ENCODE results near the gene VPS13D.

Gene VPS13D

GRCh38 chr1:12410351-12410750, 180.5 kb downstream of the VPS13D start:
- Histone ChIP-seq H3K36me3 (ENCODE audit: control insufficient read depth in 1 of 2, insufficient read depth in 2 of 2, low read depth in 1 of 2, low read length in 2 of 2) (peaks cover 5 to 31% of the 10 kb centered on the region in 2 experiments), H3K4me2 (ENCODE audit: low read length, poor library complexity, severe bottlenecking) (no peak overlapping the region), H3K4ac (ENCODE audit: low read depth in 1 of 2, low read length in 2 of 2) (no peak overlapping the region), H2AK5ac (ENCODE audit: low read length, severe bottlenecking) (no peak overlapping the region), H3K27me3 (ENCODE audit: control insufficient read depth in 1 of 2, insufficient read depth in 1 of 2, low read length in 2 of 2) (no peaks in the 10 kb centered on the region), H2BK15ac (ENCODE audit: low read depth, poor library complexity, severe bottlenecking) (no peak overlapping the region), H3K9me3 (ENCODE audit: control insufficient read depth, low read length) (no peaks in the 10 kb centered on the region), H3K4me1 (ENCODE audit: control insufficient read depth, insufficient read depth, low read depth, low read length) (peaks cover under 1% of the 10 kb centered on the region), H3K14ac (ENCODE audit: low read length in 2 of 2) (no peak overlapping the region), H3K4me3 (ENCODE audit: insufficient read depth in 1 of 2, low read depth in 1 of 2, low read length in 2 of 2) (no peak overlapping the region), H2AFZ (ENCODE audit: low read depth, low read length) (no peak overlapping the region), H2BK5ac (ENCODE audit: low read depth, low read length, poor library complexity, severe bottlenecking) (no peak overlapping the region), H2BK12ac (ENCODE audit: low read length in 2 of 2) (no peak overlapping the region), H3K27ac (ENCODE audit: low read length, poor library complexity, severe bottlenecking) (no peak overlapping the region), H3K23ac (ENCODE audit: low read length in 2 of 2) (no peak overlapping the region), H3K18ac (ENCODE audit: low read depth in 1 of 2, low read length in 2 of 2) (no peak overlapping the region), H3K79me1 (replicated peaks; ENCODE audit: low read length, poor library complexity, severe bottlenecking) (no peaks in the 10 kb centered on the region), H2BK120ac (ENCODE audit: low read depth, low read length) (no peak overlapping the region), H3K9ac (ENCODE audit: low read length) (no peak overlapping the region), H4K91ac (ENCODE audit: low read length) (no peak overlapping the region), H4K8ac (ENCODE audit: low read length) (no peak overlapping the region)
- DNase-seq, result no peak

- Histone ChIP-seq H3K4me3 (ENCODE audit: insufficient read depth in 1 of 2, low read depth in 1 of 2, low read length in 2 of 2) (no peak overlapping the region), H3K18ac (ENCODE audit: low read depth in 1 of 2, low read length in 2 of 2) (no peak overlapping the region), H3K4me1 (ENCODE audit: control insufficient read depth, insufficient read depth, low read depth, low read length) (no peaks in the 10 kb centered on the region), H3K27me3 (ENCODE audit: control insufficient read depth in 1 of 2, insufficient read depth in 1 of 2, low read length in 2 of 2) (no peaks in the 10 kb centered on the region), H3K4ac (ENCODE audit: low read depth in 1 of 2, low read length in 2 of 2) (no peak overlapping the region), H2AK5ac (ENCODE audit: low read length, severe bottlenecking) (no peak overlapping the region), H3K9me3 (ENCODE audit: control insufficient read depth, low read length) (no peaks in the 10 kb centered on the region), H3K9ac (ENCODE audit: low read length) (no peak overlapping the region), H2BK5ac (ENCODE audit: low read depth, low read length, poor library complexity, severe bottlenecking) (no peak overlapping the region), H3K4me2 (ENCODE audit: low read length, poor library complexity, severe bottlenecking) (no peak overlapping the region), H3K36me3 (ENCODE audit: control insufficient read depth in 1 of 2, insufficient read depth in 2 of 2, low read depth in 1 of 2, low read length in 2 of 2) (peaks cover 8 to 34% of the 10 kb centered on the region in 2 experiments), H2BK15ac (ENCODE audit: low read depth, poor library complexity, severe bottlenecking) (no peak overlapping the region), H2BK12ac (ENCODE audit: low read length in 2 of 2) (no peak overlapping the region), H2AFZ (ENCODE audit: low read depth, low read length) (no peak overlapping the region), H2BK120ac (ENCODE audit: low read depth, low read length) (no peak overlapping the region), H3K27ac (ENCODE audit: low read length, poor library complexity, severe bottlenecking) (no peak overlapping the region), H4K91ac (ENCODE audit: low read length) (no peak overlapping the region), H4K8ac (ENCODE audit: low read length) (no peak overlapping the region), H3K23ac (ENCODE audit: low read length in 2 of 2) (no peak overlapping the region), H3K14ac (ENCODE audit: low read length in 2 of 2) (no peak overlapping the region), H3K79me1 (replicated peaks; ENCODE audit: low read length, poor library complexity, severe bottlenecking) (no peaks in the 10 kb centered on the region)
- WGBS, result 100% methylated on average over 1 of the region's 3 CpGs
- no peak for DNase-seq
Observed at GRCh38 chr1:12411098-12411497, 181.3 kb downstream of the VPS13D start.

GRCh38 chr1:12411747-12412146, 181.9 kb downstream of the VPS13D start:
- Histone ChIP-seq H3K36me3 (ENCODE audit: control insufficient read depth in 1 of 2, insufficient read depth in 2 of 2, low read depth in 1 of 2, low read length in 2 of 2) (peaks cover 9 to 40% of the 10 kb centered on the region in 2 experiments), H3K9ac (ENCODE audit: low read length) (no peak overlapping the region), H3K4ac (ENCODE audit: low read depth in 1 of 2, low read length in 2 of 2) (no peak overlapping the region), H3K27ac (ENCODE audit: low read length, poor library complexity, severe bottlenecking) (no peak overlapping the region), H2AFZ (ENCODE audit: low read depth, low read length) (no peak overlapping the region), H3K18ac (ENCODE audit: low read depth in 1 of 2, low read length in 2 of 2) (no peak overlapping the region), H3K14ac (ENCODE audit: low read length in 2 of 2) (no peak overlapping the region), H2BK5ac (ENCODE audit: low read depth, low read length, poor library complexity, severe bottlenecking) (no peak overlapping the region), H3K27me3 (ENCODE audit: control insufficient read depth in 1 of 2, insufficient read depth in 1 of 2, low read length in 2 of 2) (no peaks in the 10 kb centered on the region), H2BK15ac (ENCODE audit: low read depth, poor library complexity, severe bottlenecking) (no peak overlapping the region), H4K8ac (ENCODE audit: low read length) (no peak overlapping the region), H3K9me3 (ENCODE audit: control insufficient read depth, low read length) (no peaks in the 10 kb centered on the region), H3K4me1 (ENCODE audit: control insufficient read depth, insufficient read depth, low read depth, low read length) (no peaks in the 10 kb centered on the region), H3K79me1 (replicated peaks; ENCODE audit: low read length, poor library complexity, severe bottlenecking) (no peaks in the 10 kb centered on the region), H2AK5ac (ENCODE audit: low read length, severe bottlenecking) (no peak overlapping the region), H3K23ac (ENCODE audit: low read length in 2 of 2) (no peak overlapping the region), H2BK12ac (ENCODE audit: low read length in 2 of 2) (no peak overlapping the region), H2BK120ac (ENCODE audit: low read depth, low read length) (no peak overlapping the region), H3K4me3 (ENCODE audit: insufficient read depth in 1 of 2, low read depth in 1 of 2, low read length in 2 of 2) (no peak overlapping the region), H4K91ac (ENCODE audit: low read length) (no peak overlapping the region), H3K4me2 (ENCODE audit: low read length, poor library complexity, severe bottlenecking) (no peak overlapping the region)
- DNase-seq, result no peak
- 96% methylated on average over 5 of the region's 6 CpGs for WGBS

- Histone ChIP-seq H3K18ac (ENCODE audit: low read depth in 1 of 2, low read length in 2 of 2) (no peak overlapping the region), H2AFZ (ENCODE audit: low read depth, low read length) (no peak overlapping the region), H2BK15ac (ENCODE audit: low read depth, poor library complexity, severe bottlenecking) (no peak overlapping the region), H2BK5ac (ENCODE audit: low read depth, low read length, poor library complexity, severe bottlenecking) (no peak overlapping the region), H4K91ac (ENCODE audit: low read length) (no peak overlapping the region), H3K9me3 (ENCODE audit: control insufficient read depth, low read length) (no peaks in the 10 kb centered on the region), H2BK12ac (ENCODE audit: low read length in 2 of 2) (no peak overlapping the region), H3K4me1 (ENCODE audit: control insufficient read depth, insufficient read depth, low read depth, low read length) (no peaks in the 10 kb centered on the region), H3K4me2 (ENCODE audit: low read length, poor library complexity, severe bottlenecking) (no peak overlapping the region), H2AK5ac (ENCODE audit: low read length, severe bottlenecking) (no peak overlapping the region), H3K27ac (ENCODE audit: low read length, poor library complexity, severe bottlenecking) (no peak overlapping the region), H3K79me1 (replicated peaks; ENCODE audit: low read length, poor library complexity, severe bottlenecking) (no peaks in the 10 kb centered on the region), H3K9ac (ENCODE audit: low read length) (no peak overlapping the region), H4K8ac (ENCODE audit: low read length) (no peak overlapping the region), H3K14ac (ENCODE audit: low read length in 2 of 2) (no peak overlapping the region), H3K4ac (ENCODE audit: low read depth in 1 of 2, low read length in 2 of 2) (no peak overlapping the region), H3K4me3 (ENCODE audit: insufficient read depth in 1 of 2, low read depth in 1 of 2, low read length in 2 of 2) (no peak overlapping the region), H3K23ac (ENCODE audit: low read length in 2 of 2) (no peak overlapping the region), H2BK120ac (ENCODE audit: low read depth, low read length) (no peak overlapping the region), H3K27me3 (ENCODE audit: control insufficient read depth in 1 of 2, insufficient read depth in 1 of 2, low read length in 2 of 2) (no peaks in the 10 kb centered on the region), H3K36me3 (ENCODE audit: control insufficient read depth in 1 of 2, insufficient read depth in 2 of 2, low read depth in 1 of 2, low read length in 2 of 2) (peaks cover 12 to 47% of the 10 kb centered on the region in 2 experiments)
- WGBS, result no CpG with 5 or more reads among the region's 5 CpGs
- no peak for DNase-seq
Observed at GRCh38 chr1:12412439-12412838, 182.6 kb downstream of the VPS13D start.

All from mesenchymal stem cell (in vitro differentiated cells and primary cell).